ENCODE data around the gene RGS8. TPM values are rescaled to one million over a fixed set of nuclear protein-coding genes. Genes with fewer than 3 reads are reported as not detected.
"Not testable (repeated sequence)": the region's sequence is repeated elsewhere in the genome, so short reads cannot be mapped to it uniquely, and the experiment has no call there.

The RGS8 gene
- total RNA-seq, 1 donor from 2014 or later = not detected

- Histone ChIP-seq H3K4me3 (no peak overlapping the region), H3K27ac (no peak overlapping the region), H3K36me3 (no peaks in the 10 kb centered on the region), H3K9me3 (no peaks in the 10 kb centered on the region), H3K27me3 (ENCODE audit: low read depth) (no peaks in the 10 kb centered on the region), H3K4me1 (no peaks in the 10 kb centered on the region)
- no peak for TF ChIP-seq CTCF (IDR thresholded peaks at IDR 0.05)
- intact Hi-C loops (cut with DNase I) = no loop called here
- ATAC-seq = no peak
- DNase-seq = no peak
These were observed 18.6 kb upstream of the RGS8 start for GRCh38 chr1:182702826-182703524.

- no peak for TF ChIP-seq CTCF (IDR thresholded peaks at IDR 0.05)
- no peak overlapping the region for H3K4me3 ChIP-seq
- no peaks in the 10 kb centered on the region for H3K36me3 ChIP-seq
- no peaks in the 10 kb centered on the region for H3K27me3 ChIP-seq (ENCODE audit: low read depth)
- no peaks in the 10 kb centered on the region for H3K4me1 ChIP-seq
- ATAC-seq (no peak), DNase-seq (no peak)
- H3K27ac ChIP-seq = no peak overlapping the region
- intact Hi-C loops (cut with DNase I) = no loop called here
- no peaks in the 10 kb centered on the region for H3K9me3 ChIP-seq
These were observed 15.9 kb upstream of the RGS8 start for GRCh38 chr1:182700351-182700709.

GRCh38 chr1:182699393-182700350 lies 15.3 kb upstream of the RGS8 start:
- Histone ChIP-seq H3K4me1 (no peaks in the 10 kb centered on the region), H3K4me3 (no peak overlapping the region), H3K27ac (no peak overlapping the region), H3K9me3 (no peaks in the 10 kb centered on the region), H3K36me3 (no peaks in the 10 kb centered on the region), H3K27me3 (ENCODE audit: low read depth) (no peaks in the 10 kb centered on the region)
- no peak for ATAC-seq
- intact Hi-C loops (cut with DNase I) = no loop called here
- TF ChIP-seq CTCF (IDR thresholded peaks at IDR 0.05) = no peak
- DNase-seq = no peak

- Histone ChIP-seq H3K4me3 (no peak overlapping the region), H3K9me3 (no peaks in the 10 kb centered on the region), H3K36me3 (no peaks in the 10 kb centered on the region), H3K4me1 (no peaks in the 10 kb centered on the region), H3K27ac (no peak overlapping the region), H3K27me3 (ENCODE audit: low read depth) (no peaks in the 10 kb centered on the region)
- no peak for TF ChIP-seq CTCF (IDR thresholded peaks at IDR 0.05)
- intact Hi-C loops (cut with DNase I) = no loop called here
- DNase-seq (no peak), ATAC-seq (no peak)
These were observed 14.6 kb upstream of the RGS8 start for GRCh38 chr1:182698971-182699370.

- H3K27me3 ChIP-seq (ENCODE audit: low read depth) = not testable (repeated sequence)
These were observed 8.8 kb upstream of the RGS8 start for GRCh38 chr1:182693139-182693538.

More at GRCh38 chr1:182693139-182693538, 8.8 kb upstream of the RGS8 start:
- H3K4me3 ChIP-seq; intact Hi-C loops (cut with DNase I); ATAC-seq; H3K9me3 ChIP-seq; H3K36me3 ChIP-seq; H3K27ac ChIP-seq; H3K4me1 ChIP-seq; DNase-seq: not testable (repeated sequence)
